ENCODE results near the gene POLA1.

DNA sequence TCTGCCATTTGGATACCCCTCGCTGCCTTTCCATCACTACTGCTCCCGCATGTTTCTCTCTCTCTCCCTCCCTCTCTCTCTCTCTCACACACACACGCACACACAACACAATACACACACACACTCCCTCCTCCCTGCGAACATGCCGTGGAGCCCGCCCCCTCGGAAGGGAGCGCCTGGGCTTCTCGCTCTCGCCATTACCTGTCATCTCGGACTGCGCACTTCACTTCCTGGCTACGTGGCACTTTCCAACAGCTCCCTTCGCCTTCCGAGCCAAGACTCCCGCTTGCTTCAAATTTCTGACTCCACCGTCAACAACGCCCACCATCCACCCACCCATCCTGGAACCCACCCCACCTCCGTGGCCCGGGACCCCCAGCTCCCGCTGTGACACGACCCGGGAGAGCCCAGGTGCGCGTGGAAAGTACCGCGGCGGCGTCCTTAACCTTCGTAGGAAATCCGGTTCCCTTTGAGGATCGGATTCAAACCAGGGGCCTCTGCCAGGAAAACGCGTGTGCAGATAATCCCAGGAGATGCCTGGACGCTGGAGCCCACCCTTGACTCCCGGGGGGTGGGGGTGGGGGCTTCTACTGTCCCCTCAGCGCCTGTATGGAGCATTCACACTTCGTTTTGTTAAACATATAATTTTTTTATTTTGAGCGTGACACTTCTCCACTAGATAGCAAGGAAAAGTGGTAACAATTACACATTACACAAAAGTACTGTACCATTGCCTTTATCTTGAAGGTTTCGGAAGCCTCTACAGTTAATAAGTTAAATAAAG is 309.5 kb downstream of the POLA1 start:
- TF ChIP-seq, protein P1, sequence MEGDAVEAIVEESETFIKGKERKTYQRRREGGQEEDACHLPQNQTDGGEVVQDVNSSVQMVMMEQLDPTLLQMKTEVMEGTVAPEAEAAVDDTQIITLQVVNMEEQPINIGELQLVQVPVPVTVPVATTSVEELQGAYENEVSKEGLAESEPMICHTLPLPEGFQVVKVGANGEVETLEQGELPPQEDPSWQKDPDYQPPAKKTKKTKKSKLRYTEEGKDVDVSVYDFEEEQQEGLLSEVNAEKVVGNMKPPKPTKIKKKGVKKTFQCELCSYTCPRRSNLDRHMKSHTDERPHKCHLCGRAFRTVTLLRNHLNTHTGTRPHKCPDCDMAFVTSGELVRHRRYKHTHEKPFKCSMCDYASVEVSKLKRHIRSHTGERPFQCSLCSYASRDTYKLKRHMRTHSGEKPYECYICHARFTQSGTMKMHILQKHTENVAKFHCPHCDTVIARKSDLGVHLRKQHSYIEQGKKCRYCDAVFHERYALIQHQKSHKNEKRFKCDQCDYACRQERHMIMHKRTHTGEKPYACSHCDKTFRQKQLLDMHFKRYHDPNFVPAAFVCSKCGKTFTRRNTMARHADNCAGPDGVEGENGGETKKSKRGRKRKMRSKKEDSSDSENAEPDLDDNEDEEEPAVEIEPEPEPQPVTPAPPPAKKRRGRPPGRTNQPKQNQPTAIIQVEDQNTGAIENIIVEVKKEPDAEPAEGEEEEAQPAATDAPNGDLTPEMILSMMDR (IDR thresholded peaks at IDR 0.05), result no peak
- no peak for TF ChIP-seq POLR2A (IDR thresholded peaks at IDR 0.05)
